DMS114 treated with DMSO at 0.1 percent for 48 hours (cell line): ENCODE data around the gene SLC19A1.

Source experiments
- DNase-seq: peaks from one replicate; lab custom pipeline; 2025; ENCODE audit not compliant: unreplicated experiment; lab: John Stamatoyannopoulos, UW

Gene SLC19A1

GRCh38 chr21:45471525-45472221 is 70.6 kb downstream of the SLC19A1 start:
- no peak for DNase-seq

DNA sequence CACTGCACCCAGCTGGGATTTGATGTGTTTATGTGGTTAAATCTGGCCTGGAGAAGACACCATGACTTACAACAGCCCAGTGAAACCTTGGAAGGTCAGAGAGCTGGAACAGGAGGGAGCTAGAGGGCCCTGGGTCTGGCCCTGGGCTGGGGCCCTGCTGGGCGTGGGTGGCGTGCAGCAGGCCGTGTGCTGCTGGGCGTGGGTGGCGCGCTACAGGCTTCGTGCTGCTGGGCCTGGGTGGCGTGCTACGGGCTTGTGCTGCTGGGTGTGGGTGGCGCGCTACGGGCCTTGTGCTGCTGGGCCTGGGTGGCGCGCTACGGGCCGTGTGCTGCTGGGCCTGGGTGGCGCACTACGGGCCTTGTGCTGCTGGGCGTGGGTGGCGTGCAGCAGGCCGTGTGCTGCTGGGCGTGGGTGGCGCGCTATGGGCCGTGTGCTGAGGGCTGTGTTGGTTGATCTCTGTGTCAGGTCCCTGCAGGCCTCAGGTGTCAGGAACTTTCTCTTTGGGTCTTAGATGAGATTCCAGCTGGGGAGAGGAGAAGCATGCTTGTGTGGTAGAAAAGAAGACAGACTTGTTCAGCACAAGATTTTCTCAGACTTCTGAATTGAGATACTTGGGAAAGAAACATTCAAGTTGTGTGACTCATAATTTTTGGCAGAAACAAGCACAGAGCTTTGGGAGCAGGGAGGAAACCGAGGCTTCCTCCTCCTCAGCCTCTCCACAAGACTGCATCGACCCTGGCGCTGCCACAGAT is 71.3 kb downstream of the SLC19A1 start:
- no peak for DNase-seq

DNA sequence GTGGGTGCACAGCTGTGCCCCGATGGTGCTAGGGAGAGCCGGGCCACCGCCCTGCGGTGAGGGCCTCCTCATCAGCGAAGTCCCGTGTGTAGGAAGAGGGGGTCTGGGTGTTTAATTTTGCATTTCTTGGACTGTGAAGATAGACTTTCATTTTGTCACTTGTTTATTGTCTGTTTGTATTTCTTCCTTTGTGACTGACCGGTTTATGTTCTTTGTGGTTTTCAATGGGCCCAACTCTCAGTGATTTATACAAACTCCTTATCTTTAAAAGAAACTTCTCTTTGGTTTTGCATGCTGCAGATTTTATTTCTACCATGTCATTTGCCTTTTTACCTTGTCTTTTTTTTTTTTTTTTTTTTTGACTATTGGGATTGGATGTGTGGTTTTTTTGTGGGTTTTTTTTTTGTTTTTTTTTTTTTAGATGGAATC is 72.1 kb downstream of the SLC19A1 start:
- no peak for DNase-seq

- DNase-seq = no peak
Measured at GRCh38 chr21:45469273-45470086, 72.8 kb downstream of the SLC19A1 start.

GRCh38 chr21:45468971-45469272 is 73.3 kb downstream of the SLC19A1 start:
- no peak for DNase-seq

GRCh38 chr21:45468051-45468970 is 73.9 kb downstream of the SLC19A1 start:
- no peak for DNase-seq

GRCh38 chr21:45467221-45467779 is 74.9 kb downstream of the SLC19A1 start:
- no peak for DNase-seq

- no peak for DNase-seq
Measured at GRCh38 chr21:45466330-45467220, 75.7 kb downstream of the SLC19A1 start.

GRCh38 chr21:45465611-45466329 is 76.5 kb downstream of the SLC19A1 start:
- DNase-seq = no peak

- DNase-seq = no peak
Measured at GRCh38 chr21:45465105-45465504, 77.1 kb downstream of the SLC19A1 start.

DNA sequence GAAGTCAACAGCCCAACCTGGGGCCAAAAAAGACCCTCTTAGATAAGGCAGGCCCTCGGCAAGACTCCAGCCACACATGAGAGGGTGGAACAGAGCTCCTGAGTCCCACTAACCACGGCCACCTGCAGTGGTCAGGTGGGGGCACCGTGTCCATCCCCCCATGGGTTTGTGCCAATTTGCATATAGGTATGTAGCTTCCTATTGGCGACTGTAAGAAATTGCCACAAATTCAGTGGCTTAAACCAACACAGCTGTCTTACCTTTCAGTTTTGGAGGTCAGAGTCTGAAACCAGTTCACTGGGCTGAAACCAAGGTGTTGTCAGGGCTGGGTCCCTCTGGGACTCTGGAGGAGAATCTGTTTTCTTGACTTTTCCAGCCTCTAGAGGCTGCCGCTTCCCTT is 77.9 kb downstream of the SLC19A1 start:
- no peak for DNase-seq

DNA sequence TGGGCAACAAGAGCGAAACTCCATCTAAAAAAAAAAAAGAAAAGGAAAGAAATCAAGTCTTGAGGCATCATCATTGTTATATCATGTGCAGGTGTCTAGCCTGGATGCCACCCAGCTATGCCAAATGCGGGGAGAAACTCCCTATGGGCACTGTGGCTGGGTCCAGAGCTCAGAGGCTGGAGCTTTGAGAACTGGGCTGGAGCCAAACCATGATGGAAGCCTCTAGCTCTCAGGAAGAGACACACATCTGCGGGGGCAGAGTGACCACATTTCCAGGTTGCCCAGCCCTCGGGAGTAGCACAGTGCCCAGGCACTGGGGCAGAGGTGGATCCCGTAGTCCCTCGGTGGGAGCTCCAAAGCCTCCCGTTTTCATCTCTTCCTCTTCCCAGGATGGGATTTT is 78.4 kb downstream of the SLC19A1 start:
- no peak for DNase-seq

DNA sequence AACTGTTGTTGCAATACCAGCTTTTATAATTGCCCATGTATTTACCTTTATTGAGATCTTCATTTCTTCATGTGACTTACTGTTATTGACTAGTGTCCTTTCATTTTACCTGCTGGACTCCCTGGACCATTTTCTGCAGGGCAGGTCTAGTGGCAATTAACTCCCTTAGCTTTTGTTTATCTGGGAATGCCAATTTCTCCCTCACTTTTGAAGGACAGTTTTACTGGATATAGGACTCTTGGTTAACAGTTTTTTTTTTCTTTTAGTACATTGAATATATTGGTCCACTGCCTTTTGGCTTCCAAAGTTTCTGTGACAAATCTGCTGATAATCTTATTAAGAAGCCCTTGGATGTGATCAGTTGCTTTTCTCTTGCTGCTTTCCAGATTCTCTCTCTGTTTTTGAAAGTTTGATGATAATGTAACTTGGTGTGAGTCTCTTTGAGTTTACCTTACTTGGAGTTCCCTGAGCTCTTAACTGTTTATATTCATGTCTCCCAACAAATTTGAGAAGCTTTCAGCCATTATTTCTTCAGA is 80.4 kb downstream of the SLC19A1 start:
- DNase-seq = no peak

- DNase-seq = no peak
Measured at GRCh38 chr21:45461369-45461750, 80.9 kb downstream of the SLC19A1 start.

- no peak for DNase-seq
Measured at GRCh38 chr21:45460611-45461368, 81.5 kb downstream of the SLC19A1 start.

- DNase-seq = no peak
Measured at GRCh38 chr21:45460011-45460565, 82.2 kb downstream of the SLC19A1 start.

DNA sequence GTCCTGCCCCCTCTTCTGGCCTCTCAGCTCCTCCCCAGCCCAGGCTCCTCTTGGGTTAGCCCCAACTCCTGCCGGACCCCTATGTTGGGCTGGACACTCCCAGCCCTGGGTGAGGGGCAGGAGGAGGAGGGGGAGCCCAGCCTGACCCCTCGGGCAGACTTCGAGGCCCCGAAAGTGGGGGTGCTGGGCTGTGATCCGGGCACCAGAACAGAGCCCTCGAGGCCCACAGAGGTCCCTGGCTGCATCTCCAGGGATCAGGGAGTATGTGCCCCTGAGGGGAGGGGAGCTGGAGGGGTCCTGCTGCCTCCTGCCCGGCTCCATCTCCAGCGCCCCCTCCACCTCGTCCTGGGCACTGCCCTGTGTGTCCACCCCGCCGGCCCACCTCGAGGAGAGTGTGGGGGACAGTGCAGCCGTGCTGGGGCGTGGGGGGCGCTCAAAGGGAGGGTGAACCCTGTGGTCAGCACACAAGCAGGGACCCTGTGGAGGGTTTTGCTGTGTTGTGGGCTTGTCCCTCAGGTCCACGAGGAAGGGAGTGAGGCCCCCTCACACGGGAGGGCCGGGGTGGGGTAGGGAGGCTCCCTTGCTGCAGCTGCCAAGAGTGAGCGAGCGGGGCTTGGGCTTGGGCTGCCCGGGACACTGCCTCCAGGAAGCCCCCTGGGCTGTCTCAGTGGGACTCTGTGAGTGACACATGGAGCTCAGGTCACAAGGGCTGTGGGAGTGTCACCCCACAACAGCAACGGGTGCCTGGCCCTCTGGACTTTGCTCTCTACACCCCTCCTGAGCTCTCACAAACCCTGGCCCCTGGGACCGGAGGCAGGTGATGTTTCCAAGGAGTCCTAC is 82.8 kb downstream of the SLC19A1 start:
- no peak for DNase-seq
